Globus pallidus (tissue), 1 donor: ENCODE results near the gene ZNF670.
"Not testable (repeated sequence)": the region's sequence is repeated elsewhere in the genome, so short reads cannot be mapped to it uniquely, and the experiment has no call there.

ENCODE experiments used
- DNase-seq: peaks from one replicate; pipeline ENCODE4 v3.0.0-alpha.2; 2015; ENCODE audit warnings: low spot score

The ZNF670 gene

GRCh38 chr1:247078258-247079140, at the start of gene ZNF670:
Gene ZNF670, minus strand, starts transcription at chr1:247078811. Its CDS starts 215 bp downstream, at chr1:247078596.
- peak; percentile 93 for DNase-seq

- DNase-seq: not testable (repeated sequence)
Measured at GRCh38 chr1:247127519-247128282, 49.1 kb upstream of the ZNF670 start.

GRCh38 chr1:247126601-247127000, 48.0 kb upstream of the ZNF670 start:
- DNase-seq: not testable (repeated sequence)

GRCh38 chr1:247126166-247126565, 47.6 kb upstream of the ZNF670 start:
- not testable (repeated sequence) for DNase-seq

- no peak for DNase-seq
Measured at GRCh38 chr1:247121382-247121781, 42.8 kb upstream of the ZNF670 start.

- DNase-seq: not testable (repeated sequence)
Measured at GRCh38 chr1:247120408-247120668, 41.7 kb upstream of the ZNF670 start.

GRCh38 chr1:247119600-247120407, 41.2 kb upstream of the ZNF670 start:
- DNase-seq: no peak

- no peak for DNase-seq
Measured at GRCh38 chr1:247118946-247119446, 40.4 kb upstream of the ZNF670 start.

- DNase-seq: no peak
Measured at GRCh38 chr1:247115545-247115944, 36.9 kb upstream of the ZNF670 start.

- DNase-seq: no peak
Measured at GRCh38 chr1:247115141-247115510, 36.5 kb upstream of the ZNF670 start.

- no peak for DNase-seq
Measured at GRCh38 chr1:247114351-247115140, 35.9 kb upstream of the ZNF670 start.

- DNase-seq: no peak
Measured at GRCh38 chr1:247113733-247114271, 35.2 kb upstream of the ZNF670 start.

GRCh38 chr1:247113094-247113497, 34.5 kb upstream of the ZNF670 start:
- no peak for DNase-seq

GRCh38 chr1:247112479-247112781, 33.8 kb upstream of the ZNF670 start:
- DNase-seq: no peak

- DNase-seq: peak; percentile 50
Measured at GRCh38 chr1:247111700-247112478, 33.3 kb upstream of the ZNF670 start.

- no peak for DNase-seq
Measured at GRCh38 chr1:247111259-247111699, 32.7 kb upstream of the ZNF670 start.

GRCh38 chr1:247110627-247111258, 32.1 kb upstream of the ZNF670 start:
- no peak for DNase-seq

- no peak for DNase-seq
Measured at GRCh38 chr1:247107694-247108093, 29.1 kb upstream of the ZNF670 start.

- no peak for DNase-seq
Measured at GRCh38 chr1:247105966-247106365, 27.4 kb upstream of the ZNF670 start.

- peak; percentile 26 for DNase-seq
Measured at GRCh38 chr1:247104965-247105364, 26.4 kb upstream of the ZNF670 start.
